ENCODE measurements around the gene SCRG1.

DNA sequence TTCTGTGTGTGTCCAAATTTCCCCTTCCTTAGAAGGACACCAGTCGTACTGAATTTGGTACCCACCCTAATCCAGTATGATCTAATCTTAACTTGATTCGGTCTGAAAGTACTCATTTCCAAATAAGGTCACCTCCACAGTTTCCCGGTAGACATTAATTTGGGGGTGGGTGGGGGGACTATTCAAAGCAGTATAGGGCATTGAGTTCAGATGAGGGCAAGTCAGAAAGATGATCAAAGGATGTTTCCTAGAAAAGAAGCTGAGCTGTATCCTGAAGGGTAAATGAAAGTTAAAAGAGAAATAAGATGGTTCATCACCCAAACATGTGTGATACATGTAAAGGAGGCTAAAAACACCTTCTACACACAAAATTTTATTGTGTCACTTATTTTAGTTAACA, 42.0 kb upstream of the SCRG1 start:
- no peak for TF ChIP-seq EZH2 (IDR thresholded peaks at IDR 0.05; ENCODE audit: borderline replicate concordance, insufficient read depth, low read depth, low read length, poor library complexity, severe bottlenecking)
- TF ChIP-seq CTCF (IDR thresholded peaks at IDR 0.05), result no peak
